HepG2 (cell line): ENCODE data around the gene NHP2. TPM values are rescaled to one million over a fixed set of nuclear protein-coding genes. Genes with fewer than 3 reads are reported as not detected.
A peak's percentile ranks its signal among the peaks of the same experiment; 100 is the strongest.

Source experiments
- BRCA1 ChIP-seq: sonication (generic); formaldehyde crosslinking; IDR thresholded peaks from 2 replicates; pipeline ENCODE4 v1.4.0; 2020; ENCODE audit warnings: missing genetic modification reagents
- CBX1 ChIP-seq: IDR thresholded peaks from one replicate; pipeline ENCODE4 v1.6.1; 2016; ENCODE audit warnings: antibody characterized with exemption, low read depth
- FLYWCH1 ChIP-seq: sonication (generic); formaldehyde crosslinking; IDR thresholded peaks from 2 replicates; pipeline ENCODE4 v1.8.1; 2023; ENCODE audit warnings: mild to moderate bottlenecking, missing genetic modification reagents
- GATAD2A ChIP-seq: IDR thresholded peaks from 2 replicates; pipeline ENCODE4 v1.6.1; 2016
- KIAA2018 ChIP-seq: sonication (generic); formaldehyde crosslinking; IDR thresholded peaks from 2 replicates; pipeline ENCODE4 v1.5.0; 2020; ENCODE audit warnings: mild to moderate bottlenecking, missing genetic modification reagents, borderline replicate concordance
- RCOR2 ChIP-seq: IDR thresholded peaks from 2 replicates; pipeline ENCODE4 v1.6.1; 2016; ENCODE audit warnings: missing biosample characterization, missing genetic modification reagents
- SATB2 ChIP-seq: sonication (generic); formaldehyde crosslinking; IDR thresholded peaks from 2 replicates; pipeline ENCODE4 v1.5.0; 2020; ENCODE audit warnings: missing genetic modification reagents
- SOX5 ChIP-seq: IDR thresholded peaks from 2 replicates; pipeline ENCODE4 v1.6.1; 2016; ENCODE audit warnings: borderline replicate concordance
- TERF1 ChIP-seq: sonication (generic); formaldehyde crosslinking; IDR thresholded peaks from 2 replicates; pipeline ENCODE4 v1.8.0; 2022; ENCODE audit warnings: mild to moderate bottlenecking, missing genetic modification reagents, moderate library complexity
- TFDP1 ChIP-seq: IDR thresholded peaks from 2 replicates; pipeline ENCODE4 v1.6.1; 2016; ENCODE audit warnings: missing compliant biosample characterization, missing genetic modification reagents, borderline replicate concordance
- ZC3H13 ChIP-seq: sonication (generic); formaldehyde crosslinking; IDR thresholded peaks from 2 replicates; pipeline ENCODE4 v1.8.1; 2023; ENCODE audit warnings: mild to moderate bottlenecking, missing genetic modification reagents, moderate library complexity
- ZFP62 ChIP-seq: sonication (generic); formaldehyde crosslinking; IDR thresholded peaks from 2 replicates; pipeline ENCODE4 v1.4.0; 2020; ENCODE audit warnings: missing genetic modification reagents
- ZFP91 ChIP-seq: sonication (generic); formaldehyde crosslinking; IDR thresholded peaks from 2 replicates; pipeline ENCODE4 v1.9.0; 2022; ENCODE audit warnings: missing genetic modification reagents, mild to moderate bottlenecking, borderline replicate concordance
- ZFY ChIP-seq: sonication (generic); formaldehyde crosslinking; IDR thresholded peaks from 2 replicates; pipeline ENCODE4 v1.4.0; 2020; ENCODE audit warnings: missing genetic modification reagents
- ZNF143 ChIP-seq: sonication (generic); formaldehyde crosslinking; IDR thresholded peaks from 2 replicates; pipeline ENCODE4 v1.4.0; 2020; ENCODE audit warnings: missing genetic modification reagents
- ZNF530 ChIP-seq: sonication (generic); formaldehyde crosslinking; IDR thresholded peaks from 2 replicates; pipeline ENCODE4 v1.5.0; 2020; ENCODE audit warnings: low read depth, mild to moderate bottlenecking, missing genetic modification reagents
- ZNF563 ChIP-seq: sonication (generic); formaldehyde crosslinking; IDR thresholded peaks from 2 replicates; pipeline ENCODE4 v1.8.0; 2022; ENCODE audit warnings: mild to moderate bottlenecking, moderate library complexity, missing genetic modification reagents
- ZNF660 ChIP-seq: sonication (generic); formaldehyde crosslinking; IDR thresholded peaks from 2 replicates; pipeline ENCODE4 v1.5.1; 2020; ENCODE audit warnings: mild to moderate bottlenecking, low read depth, missing genetic modification reagents, borderline replicate concordance
- polyA plus RNA-seq, 8 experiments: library from polyadenylated mRNA; depleted of rRNA in 3 of 8; stranded (reverse) in 7 of 8; unstranded in 1 of 8; fragments of >200 nt; fragmentation: Illumina TruSeq in 4 of 8; extraction: Trizol in 4 of 8; gene quantifications; 2 replicates each; pipeline versions ENCODE4 v1.2.1 to v1.2.3, GENCODE V29; 2011 to 2016; ENCODE audit warnings: low read depth in 4 of 8, missing spikeins in 1 of 8, mixed read lengths in 1 of 8; ENCODE audit not compliant: insufficient read depth in 1 of 8
- total RNA-seq, 5 experiments: library from RNA; depleted of rRNA; stranded (reverse); fragments of >200 nt; fragmentation: Illumina TruSeq; extraction: Trizol; gene quantifications; 2 replicates each; pipeline ENCODE4 v1.2.3, GENCODE V29; 2016; ENCODE audit warnings: low read depth in 1 of 5

The NHP2 gene
- total and polyA plus RNA-seq, 2 of the 13 experiments (the other 11 are each of a cell fraction or from before 2014, with no cell fraction given): 56.2 to 96.1 TPM

GRCh38 chr5:178120607-178121357 is 32.9 kb downstream of the NHP2 start (continued):
- TF ChIP-seq ZFP91 (CRISPR knock-in tag) (peak; percentile 37; the same call in 1 of the 2 replicates), BRCA1 (no peak), ZNF563 (CRISPR knock-in tag) (no peak), ZC3H13 (CRISPR knock-in tag) (no peak), ZFY (CRISPR knock-in tag) (peak; percentile 15; the same call in 1 of the 2 replicates), KIAA2018 (CRISPR knock-in tag) (0 out of 2 replicates have a peak, but pooled peaks have one; percentile 45), SATB2 (CRISPR knock-in tag) (0 out of 2 replicates have a peak, but pooled peaks have one; percentile 27), ZNF660 (CRISPR knock-in tag) (no peak), ZNF143 (peak; percentile 71; the same call in 1 of the 2 replicates), TFDP1 (CRISPR knock-in tag) (peak; percentile 21; the same call in 1 of the 2 replicates), RCOR2 (CRISPR knock-in tag) (no peak), TERF1 (no peak), GATAD2A (CRISPR knock-in tag) (no peak), FLYWCH1 (CRISPR knock-in tag) (no peak), SOX5 (CRISPR knock-in tag) (peak; percentile 14; the same call in 1 of the 2 replicates), CBX1 (no peak), ZFP62 (no peak), ZNF530 (CRISPR knock-in tag) (no peak)
